ENCODE measurements around the gene WDFY2.

The WDFY2 gene

GRCh38 chr13:51782026-51782710 is 197.9 kb downstream of the WDFY2 start:
- no peak for TF ChIP-seq CTCF (IDR thresholded peaks at IDR 0.05; ENCODE audit: low read depth, low read length, missing control alignments)
- no peaks in the 10 kb centered on the region for H3K27me3 ChIP-seq (replicated peaks)
- no peak for DNase-seq
- H3K4me3 ChIP-seq (ENCODE audit: low read depth, low read length), result no peak overlapping the region
- H3K36me3 ChIP-seq (replicated peaks), result no peaks in the 10 kb centered on the region
- no peak overlapping the region for H3K27ac ChIP-seq
- in situ Hi-C loops (cut with HindIII; ENCODE audit: low pct_ligation_motif_present, low sequenced_read_pairs), result no loop called here

GRCh38 chr13:51783428-51784094 is 199.3 kb downstream of the WDFY2 start:
- TF ChIP-seq CTCF (IDR thresholded peaks at IDR 0.05; ENCODE audit: low read depth, low read length, missing control alignments), result no peak
- Histone ChIP-seq H3K27me3 (replicated peaks) (no peaks in the 10 kb centered on the region), H3K36me3 (replicated peaks) (no peaks in the 10 kb centered on the region), H3K27ac (no peak overlapping the region), H3K4me3 (ENCODE audit: low read depth, low read length) (no peak overlapping the region)
- no peak for DNase-seq
- in situ Hi-C loops (cut with HindIII; ENCODE audit: low pct_ligation_motif_present, low sequenced_read_pairs), result no loop called here

GRCh38 chr13:51784097-51784496 is 199.8 kb downstream of the WDFY2 start:
- Histone ChIP-seq H3K27ac (no peak overlapping the region), H3K27me3 (replicated peaks) (no peaks in the 10 kb centered on the region), H3K36me3 (replicated peaks) (no peaks in the 10 kb centered on the region), H3K4me3 (ENCODE audit: low read depth, low read length) (no peak overlapping the region)
- DNase-seq, result no peak
- TF ChIP-seq CTCF (IDR thresholded peaks at IDR 0.05; ENCODE audit: low read depth, low read length, missing control alignments), result no peak
- in situ Hi-C loops (cut with HindIII; ENCODE audit: low pct_ligation_motif_present, low sequenced_read_pairs), result no loop called here

- no peak for TF ChIP-seq CTCF (IDR thresholded peaks at IDR 0.05; ENCODE audit: low read depth, low read length, missing control alignments)
- H3K27ac ChIP-seq, result no peak overlapping the region
- DNase-seq, result no peak
- in situ Hi-C loops (cut with HindIII; ENCODE audit: low pct_ligation_motif_present, low sequenced_read_pairs), result no loop called here
- no peak overlapping the region for H3K4me3 ChIP-seq (ENCODE audit: low read depth, low read length)
- no peaks in the 10 kb centered on the region for H3K27me3 ChIP-seq (replicated peaks)
- H3K36me3 ChIP-seq (replicated peaks), result no peaks in the 10 kb centered on the region
These were observed 201.6 kb downstream of the WDFY2 start for GRCh38 chr13:51785712-51786424.

GRCh38 chr13:51786425-51787265 is 202.4 kb downstream of the WDFY2 start:
- Histone ChIP-seq H3K36me3 (replicated peaks) (no peaks in the 10 kb centered on the region), H3K27ac (no peak overlapping the region), H3K27me3 (replicated peaks) (no peaks in the 10 kb centered on the region), H3K4me3 (ENCODE audit: low read depth, low read length) (no peak overlapping the region)
- no peak for TF ChIP-seq CTCF (IDR thresholded peaks at IDR 0.05; ENCODE audit: low read depth, low read length, missing control alignments)
- in situ Hi-C loops (cut with HindIII; ENCODE audit: low pct_ligation_motif_present, low sequenced_read_pairs), result no loop called here
- DNase-seq, result no peak
